Measurements from ENCODE around the gene FAT3. TPM values are rescaled to one million over a fixed set of nuclear protein-coding genes. Genes with fewer than 3 reads are reported as not detected.

The FAT3 gene
- total and polyA plus RNA-seq, 2 of the 4 experiments (the other 2 are of a cell fraction): 0.53 to 2.9 TPM

- DNase-seq: peak; percentile 68
- Histone ChIP-seq H3K4me1 (ENCODE audit: control insufficient read depth, insufficient read depth, low read length) (peaks cover 6% of the 10 kb centered on the region), H3K79me1 (ENCODE audit: low read depth in 1 of 2, low read length in 2 of 2) (no peaks in the 10 kb centered on the region), H3K27ac (ENCODE audit: insufficient read depth, low read length) (no peak overlapping the region), H2BK120ac (ENCODE audit: low read depth, low read length) (no peak overlapping the region; the same call in 1 of the 2 replicates), H3K27me3 (ENCODE audit: control insufficient read depth, insufficient read depth, low read length) (no peaks in the 10 kb centered on the region; the same call in 1 of the 2 replicates), H3K18ac (ENCODE audit: low read depth, low read length) (no peak overlapping the region), H3K4ac (ENCODE audit: low read depth, low read length) (no peak overlapping the region), H3K4me2 (ENCODE audit: low read depth, low read length) (peak overlapping the region; percentile 1; the same call in 1 of the 2 replicates), H2AK5ac (ENCODE audit: low read depth, low read length) (no peak overlapping the region), H3K9me1 (ENCODE audit: insufficient read depth, low read length) (peaks cover 4% of the 10 kb centered on the region), H3K9ac (ENCODE audit: low read depth, low read length) (no peak overlapping the region), H3K56ac (ENCODE audit: extremely low read depth, insufficient read depth, low read length) (no peak overlapping the region; the same call in 1 of the 2 replicates), H3K36me3 (ENCODE audit: control insufficient read depth, insufficient read depth, low read length) (no peaks in the 10 kb centered on the region), H3K23ac (ENCODE audit: low read depth, low read length) (no peak overlapping the region), H3K4me3 (ENCODE audit: insufficient read depth, low read depth, low read length) (no peak overlapping the region), H3K14ac (replicated peaks; ENCODE audit: low read depth, low read length) (no peak overlapping the region), H2BK15ac (ENCODE audit: low read depth, low read length) (no peak overlapping the region), H3K9me3 (ENCODE audit: control insufficient read depth, insufficient read depth, low read length) (no peaks in the 10 kb centered on the region), H2AK9ac (replicated peaks; ENCODE audit: low read depth, low read length, poor library complexity) (no peak overlapping the region), H2BK20ac (ENCODE audit: low read depth, low read length) (no peak overlapping the region), H4K20me1 (ENCODE audit: insufficient read depth, low read length) (no peaks in the 10 kb centered on the region; the same call in 1 of the 2 replicates), H2AFZ (replicated peaks; ENCODE audit: low read length, poor library complexity) (no peak overlapping the region), H4K91ac (ENCODE audit: insufficient read depth, low read depth, low read length) (no peak overlapping the region), H4K8ac (ENCODE audit: low read depth in 2 of 2, low read length in 2 of 2) (no peak overlapping the region; a peak in 1 of 4 replicates), H2BK5ac (ENCODE audit: low read depth, low read length, poor library complexity, severe bottlenecking) (peak overlapping the region; percentile 62), H4K5ac (ENCODE audit: low read depth, low read length) (no peak overlapping the region)
- no CpG with 5 or more reads among the region's 1 CpG for WGBS, 2 experiments (ENCODE audit: extremely low coverage in 2 of 2, insufficient read length in 1 of 2)
- intact Hi-C loops (cut with micrococcal nuclease) (loop anchor here (5.0 kb wide), 1 partner anchor 80 kb away; no protein-coding TSS in a partner anchor), in situ Hi-C loops (cut with MboI; ENCODE audit: low sequenced_read_pairs) (no loop called here), dilution Hi-C loops (cut with HindIII; ENCODE audit: low sequenced_read_pairs, unreplicated experiment) (no loop called here)
- ChIA-PET CTCF (interaction anchor here (0.6 kb wide), 1 partner anchor 10 kb away, joined by 4 read pairs; no protein-coding TSS in a partner anchor), POLR2A (ENCODE audit: unreplicated experiment) (no interaction called here)
- BruUV-seq (replicated peaks): no TSS peak
- TF ChIP-seq, protein P1, sequence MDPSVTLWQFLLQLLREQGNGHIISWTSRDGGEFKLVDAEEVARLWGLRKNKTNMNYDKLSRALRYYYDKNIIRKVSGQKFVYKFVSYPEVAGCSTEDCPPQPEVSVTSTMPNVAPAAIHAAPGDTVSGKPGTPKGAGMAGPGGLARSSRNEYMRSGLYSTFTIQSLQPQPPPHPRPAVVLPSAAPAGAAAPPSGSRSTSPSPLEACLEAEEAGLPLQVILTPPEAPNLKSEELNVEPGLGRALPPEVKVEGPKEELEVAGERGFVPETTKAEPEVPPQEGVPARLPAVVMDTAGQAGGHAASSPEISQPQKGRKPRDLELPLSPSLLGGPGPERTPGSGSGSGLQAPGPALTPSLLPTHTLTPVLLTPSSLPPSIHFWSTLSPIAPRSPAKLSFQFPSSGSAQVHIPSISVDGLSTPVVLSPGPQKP (IDR thresholded peaks at IDR 0.05; ENCODE audit: borderline replicate concordance, low read depth, low read length): no peak
- ATAC-seq (ENCODE audit: low read depth): peak; percentile 88
Measured at GRCh38 chr11:92251980-92252379, 27.4 kb downstream of the FAT3 start.

Measured in IMR-90 (cell line).